H1 (cell line): ENCODE measurements around the gene CCL23. TPM values are rescaled to one million over a fixed set of nuclear protein-coding genes. Genes with fewer than 3 reads are reported as not detected.

Experiments
- CTCF ChIA-PET: fragments of 300-600 bp; sonication (Branson Sonifier 250); formaldehyde crosslinking; loops from one replicate; lab custom pipeline; 2021; ENCODE audit not compliant: partially characterized antibody; lab: Charles Lee
- POLR2A ChIA-PET: fragments of 300-600 bp; sonication (Branson Sonifier 250); formaldehyde crosslinking; loops from one replicate; lab custom pipeline; 2021; ENCODE audit warnings: inconsistent platforms; ENCODE audit not compliant: partially characterized antibody; lab: Charles Lee
- DNase-seq, 2 experiments: peaks; one replicate each; pipeline versions ENCODE4 v3.0.0 to v3.0.0-alpha.2; 2010 to 2022; ENCODE audit warnings: low spot score in 2 of 2, low read depth in 1 of 2, mixed read lengths in 1 of 2
- FAIRE-seq: peaks from 2 replicates; lab custom pipeline; 2011; peaks lifted over from hg19 to GRCh38; lab: Jason Lieb, UNC
- H2AFZ ChIP-seq: 2 replicates; pipeline ENCODE4 v1.8.1; 2012; ENCODE audit warnings: low read length, inconsistent platforms
- H2AK5ac ChIP-seq: 2 replicates; pipeline ENCODE4 v1.6.1; 2013; ENCODE audit warnings: low read depth, low read length
- H2BK120ac ChIP-seq: replicated peaks from 2 replicates; pipeline ENCODE3; 2013; ENCODE audit warnings: low read depth, low read length, inconsistent platforms
- H2BK12ac ChIP-seq: 2 replicates; pipeline ENCODE4 v1.6.1; 2013; ENCODE audit warnings: low read depth, low read length
- H2BK15ac ChIP-seq: 2 replicates; pipeline ENCODE4 v1.6.1; 2013; ENCODE audit warnings: low read length
- H2BK20ac ChIP-seq: 2 replicates; pipeline ENCODE4 v1.6.1; 2013; ENCODE audit warnings: low read length
- H2BK5ac ChIP-seq: 2 replicates; pipeline ENCODE4 v1.6.1; 2013; ENCODE audit warnings: low read depth, low read length
- H3K14ac ChIP-seq: 2 replicates; pipeline ENCODE4 v1.6.1; 2013; ENCODE audit warnings: inconsistent platforms; ENCODE audit not compliant: insufficient read length
- H3K18ac ChIP-seq: 2 replicates; pipeline ENCODE4 v1.6.1; 2013; ENCODE audit warnings: low read length; ENCODE audit errors: extremely low read depth
- H3K23ac ChIP-seq: 2 replicates; pipeline ENCODE4 v1.6.1; 2013; ENCODE audit warnings: inconsistent platforms; ENCODE audit not compliant: insufficient read length
- H3K23me2 ChIP-seq: 2 replicates; pipeline ENCODE4 v1.6.1; 2013; ENCODE audit warnings: low read depth, low read length
- H3K27ac ChIP-seq: 2 replicates; pipeline ENCODE4 v1.6.1; 2011; ENCODE audit warnings: low read depth, low read length, inconsistent platforms
- H3K27me3 ChIP-seq, 4 experiments: replicated peaks in 1 of 4; 1 replicate in 1 of 4; 2 replicates in 3 of 4; pipeline versions ENCODE4 v1.6.1 to v1.8.1; 2011 to 2013; ENCODE audit warnings: low read length in 3 of 4, mild to moderate bottlenecking in 3 of 4, inconsistent platforms in 2 of 4, mixed read lengths in 2 of 4, moderate library complexity in 1 of 4; ENCODE audit not compliant: control insufficient read depth in 3 of 4, insufficient read depth in 3 of 4; ENCODE audit errors: extremely low read depth in 1 of 4
- H3K36me3 ChIP-seq, 4 experiments: 2 replicates each; pipeline versions ENCODE4 v1.6.1 to v1.8.1; 2011 to 2013; ENCODE audit warnings: mild to moderate bottlenecking in 4 of 4, low read length in 3 of 4, moderate library complexity in 2 of 4, control low read depth in 1 of 4, inconsistent platforms in 1 of 4; ENCODE audit not compliant: insufficient read depth in 4 of 4, control insufficient read depth in 2 of 4
- H3K4ac ChIP-seq: replicated peaks from 2 replicates; pipeline ENCODE3; 2013; ENCODE audit warnings: low read length, low read depth, mixed read lengths, inconsistent platforms; ENCODE audit not compliant: insufficient read length
- H3K4me1 ChIP-seq, 4 experiments: replicated peaks in 1 of 4; 1 replicate in 1 of 4; 2 replicates in 3 of 4; pipeline versions ENCODE4 v1.6.1 to v1.8.1; 2011 to 2013; ENCODE audit warnings: low read length in 3 of 4, inconsistent platforms in 2 of 4, mixed read lengths in 1 of 4; ENCODE audit not compliant: insufficient read depth in 4 of 4, control insufficient read depth in 3 of 4
- H3K4me2 ChIP-seq, 2 experiments: 2 replicates each; pipeline versions ENCODE4 v1.6.1 to v1.8.1; 2011 to 2013; ENCODE audit warnings: low read depth in 2 of 2, low read length in 2 of 2, control low read depth in 1 of 2, inconsistent platforms in 1 of 2, mild to moderate bottlenecking in 1 of 2; ENCODE audit not compliant: insufficient read depth in 1 of 2
- H3K4me3 ChIP-seq, 4 experiments: fragments of 200-600, 300-600 bp in 1 of 4; sonication (generic), shearing (Covaris generic), sonication (Bioruptor Twin) in 1 of 4; 2 replicates each; pipeline versions ENCODE4 v1.5.1 to v1.8.1; 2011 to 2016; ENCODE audit warnings: low read length in 4 of 4, low read depth in 3 of 4, control low read depth in 2 of 4, inconsistent platforms in 2 of 4, mild to moderate bottlenecking in 2 of 4, mixed read lengths in 1 of 4, moderate library complexity in 1 of 4; ENCODE audit not compliant: insufficient read depth in 2 of 4; ENCODE audit errors: extremely low read depth in 1 of 4
- H3K56ac ChIP-seq: replicated peaks from 2 replicates; pipeline ENCODE3; 2013; ENCODE audit warnings: low read depth, mild to moderate bottlenecking, mixed read lengths, low read length, inconsistent platforms; ENCODE audit not compliant: insufficient read length
- H3K79me1 ChIP-seq: 2 replicates; pipeline ENCODE4 v1.6.1; 2013; ENCODE audit warnings: low read depth, low read length, control low read depth
- H3K79me2 ChIP-seq, 2 experiments: 2 replicates each; pipeline versions ENCODE4 v1.6.1 to v1.8.1; 2012 to 2013; ENCODE audit warnings: low read length in 2 of 2, mild to moderate bottlenecking in 2 of 2, inconsistent platforms in 1 of 2; ENCODE audit not compliant: insufficient read depth in 2 of 2, control insufficient read depth in 1 of 2
- H3K9ac ChIP-seq, 4 experiments: replicated peaks in 1 of 4; 1 replicate in 1 of 4; 2 replicates in 3 of 4; pipeline versions ENCODE4 v1.6.1 to v1.8.1; 2011 to 2013; ENCODE audit warnings: low read depth in 3 of 4, low read length in 3 of 4, control low read depth in 2 of 4, mild to moderate bottlenecking in 2 of 4, moderate library complexity in 2 of 4, inconsistent platforms in 1 of 4; ENCODE audit errors: extremely low read depth in 1 of 4
- H3K9me3 ChIP-seq, 2 experiments: 2 replicates each; pipeline versions ENCODE4 v1.6.1 to v1.8.1; 2012 to 2013; ENCODE audit warnings: mild to moderate bottlenecking in 2 of 2, moderate library complexity in 2 of 2, control low read depth in 1 of 2, inconsistent platforms in 1 of 2, low read depth in 1 of 2, low read length in 1 of 2, mixed read lengths in 1 of 2; ENCODE audit not compliant: insufficient read depth in 2 of 2
- H4K20me1 ChIP-seq, 2 experiments: replicated peaks in 1 of 2; 2 replicates each; pipeline versions ENCODE3 to v1.8.1; 2011 to 2013; ENCODE audit warnings: inconsistent platforms in 2 of 2, low read length in 2 of 2, mild to moderate bottlenecking in 1 of 2; ENCODE audit not compliant: insufficient read depth in 2 of 2, control insufficient read depth in 1 of 2
- H4K5ac ChIP-seq: 2 replicates; pipeline ENCODE4 v1.6.1; 2013; ENCODE audit warnings: low read length, low read depth, mixed read lengths, inconsistent platforms; ENCODE audit not compliant: insufficient read length
- H4K8ac ChIP-seq: 2 replicates; pipeline ENCODE4 v1.8.0; 2013; ENCODE audit warnings: mild to moderate bottlenecking, moderate library complexity, low read length, inconsistent platforms; ENCODE audit not compliant: insufficient read depth; ENCODE audit errors: extremely low read depth
- H4K91ac ChIP-seq: replicated peaks from 2 replicates; pipeline ENCODE3; 2013; ENCODE audit warnings: low read length, mixed read lengths, inconsistent platforms; ENCODE audit not compliant: insufficient read length
- BACH1 ChIP-seq: IDR thresholded peaks from 2 replicates; pipeline ENCODE4 v1.6.1; 2012; ENCODE audit warnings: low read length, improper control_type of control experiment
- CHD2 ChIP-seq: IDR thresholded peaks from 2 replicates; pipeline ENCODE4 v1.6.1; 2012; ENCODE audit warnings: low read length, improper control_type of control experiment
- EGR1 ChIP-seq: IDR thresholded peaks from 2 replicates; pipeline ENCODE4 v1.6.1; 2011; ENCODE audit warnings: low read depth, low read length, borderline replicate concordance
- JUN ChIP-seq: IDR thresholded peaks from 2 replicates; pipeline ENCODE4 v1.6.1; 2011; ENCODE audit warnings: low read depth, mild to moderate bottlenecking, improper control_type of control experiment, low read length
- JUND ChIP-seq: IDR thresholded peaks from 2 replicates; pipeline ENCODE4 v1.6.1; 2011; ENCODE audit warnings: mild to moderate bottlenecking, improper control_type of control experiment, low read length
- MAFK ChIP-seq: IDR thresholded peaks from 2 replicates; pipeline ENCODE4 v1.6.1; 2012; ENCODE audit warnings: low read depth, mild to moderate bottlenecking, improper control_type of control experiment, low read length
- NRF1 ChIP-seq: IDR thresholded peaks from 2 replicates; pipeline ENCODE4 v1.6.1; 2011; ENCODE audit warnings: mild to moderate bottlenecking, low read depth, low read length, improper control_type of control experiment
- RFX5 ChIP-seq: IDR thresholded peaks from 2 replicates; pipeline ENCODE4 v1.6.1; 2011; ENCODE audit warnings: low read depth, low read length, improper control_type of control experiment, borderline replicate concordance
- SAP30 ChIP-seq: fragments of 300-600 bp; sonication (generic); IDR thresholded peaks from 2 replicates; pipeline ENCODE4 v1.7.1; 2012; ENCODE audit warnings: low read length, moderate library complexity, mild to moderate bottlenecking, inconsistent platforms; ENCODE audit not compliant: insufficient read depth, insufficient replicate concordance
- SIX5 ChIP-seq: IDR thresholded peaks from 2 replicates; pipeline ENCODE4 v1.6.1; 2011; ENCODE audit warnings: mild to moderate bottlenecking, low read depth, low read length
- YY1 ChIP-seq: IDR thresholded peaks from 2 replicates; pipeline ENCODE4 v1.6.1; 2011; ENCODE audit warnings: low read depth, mild to moderate bottlenecking, low read length
- polyA plus RNA-seq, 7 experiments: library from polyadenylated mRNA; depleted of rRNA in 3 of 7; stranded (reverse) in 5 of 7; unstranded in 2 of 7; fragments of >200 nt in 5 of 7; fragments of 200-250 nt in 2 of 7; gene quantifications; 1 replicate in 5 of 7; 2 replicates in 1 of 7; 4 replicates in 1 of 7; pipeline versions ENCODE4 v1.2.1 to v1.2.3, GENCODE V29; 2011 to 2013; ENCODE audit warnings: missing spikeins in 2 of 7, mixed read lengths in 2 of 7
- total RNA-seq: library from RNA; stranded (reverse); fragmentation: NEBNext Ultra II Directional; extraction: Animal tissue kit (Norgen Biotek cat#: 25700); gene quantifications from 2 replicates; pipeline ENCODE4 v1.2.1, GENCODE V29; 2021

CCL23 gene
- total and polyA plus RNA-seq, 2 of the 8 experiments (the other 6 are each of a cell fraction or from before 2014, with no cell fraction given) = not detected

DNA sequence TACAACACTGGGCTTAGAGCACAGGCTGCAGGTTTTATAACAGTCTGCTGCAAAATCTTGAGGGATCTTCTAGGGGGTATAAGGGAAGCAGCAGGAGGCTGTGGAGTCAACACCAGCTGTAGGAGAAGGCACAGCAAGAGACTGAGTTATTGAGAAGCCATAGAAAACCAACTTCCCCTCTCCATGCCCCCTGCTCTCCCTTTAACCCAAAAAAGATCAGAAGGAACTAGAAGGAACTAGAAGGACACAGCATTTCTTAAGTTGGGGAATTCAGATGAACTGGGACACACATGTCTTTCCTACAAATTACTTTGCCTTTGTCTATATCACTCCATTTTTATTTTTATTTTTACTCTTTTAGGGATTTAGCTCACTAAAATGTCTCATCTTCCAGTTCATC, 40.1 kb upstream of the CCL23 start:
- Histone ChIP-seq H2BK120ac (no peak overlapping the region), H3K4me1 (no peaks in the 10 kb centered on the region), H3K4me2 (no peak overlapping the region), H4K20me1 (no peaks in the 10 kb centered on the region), H4K5ac (no peak overlapping the region), H3K9ac (no peak overlapping the region), H2AK5ac (no peak overlapping the region), H2BK12ac (no peak overlapping the region), H3K9me3 (no peaks in the 10 kb centered on the region), H3K36me3 (no peaks in the 10 kb centered on the region), H3K27me3 (no peaks in the 10 kb centered on the region; a peak in 1 of 7 replicates), H3K79me1 (no peaks in the 10 kb centered on the region), H3K4me3 (no peak overlapping the region), H3K23ac (no peak overlapping the region), H2BK5ac (no peak overlapping the region), H3K79me2 (no peaks in the 10 kb centered on the region), H2BK15ac (no peak overlapping the region), H3K14ac (no peak overlapping the region), H3K4ac (no peak overlapping the region), H3K56ac (no peak overlapping the region), H3K23me2 (no peaks in the 10 kb centered on the region), H3K18ac (no peak overlapping the region), H4K8ac (no peak overlapping the region), H2AFZ (no peak overlapping the region), H4K91ac (no peak overlapping the region), H2BK20ac (no peak overlapping the region), H3K27ac (no peak overlapping the region)
- DNase-seq = no peak
- ChIA-PET CTCF (interaction anchor here (1.0 to 2.6 kb wide), 4 partner anchors 11 to 100 kb away, joined by 3 to 13 read pairs (median 4); no protein-coding TSS in a partner anchor), POLR2A (no interaction called here)
- TF ChIP-seq JUND (no peak), SIX5 (no peak), CHD2 (no peak), NRF1 (no peak), EGR1 (no peak), SAP30 (no peak), YY1 (no peak), RFX5 (no peak), MAFK (no peak), BACH1 (no peak), JUN (no peak)
- FAIRE-seq = no peak
